HL-60 (cell line): Measurements from ENCODE around the gene LRRC72.

ENCODE experiments used
- CTCF ChIP-seq: IDR thresholded peaks from one replicate; pipeline ENCODE4 v1.5.1; 2011; ENCODE audit warnings: low read length, control low read depth, inconsistent platforms; ENCODE audit not compliant: insufficient read depth
- GABPA ChIP-seq: IDR thresholded peaks from 2 replicates; pipeline ENCODE4 v1.6.1; 2012; ENCODE audit warnings: low read depth
- POLR2AphosphoS5 ChIP-seq: IDR thresholded peaks from 2 replicates; pipeline ENCODE4 v1.6.1; 2012; ENCODE audit warnings: low read depth
- REST ChIP-seq: IDR thresholded peaks from 2 replicates; pipeline ENCODE4 v1.6.1; 2012; ENCODE audit warnings: low read depth; ENCODE audit not compliant: insufficient replicate concordance
- SPI1 ChIP-seq: IDR thresholded peaks from 2 replicates; pipeline ENCODE4 v1.6.1; 2012; ENCODE audit warnings: low read depth, mild to moderate bottlenecking, borderline replicate concordance

GRCh38 chr7:16561943-16562342 is 35.3 kb downstream of the LRRC72 start:
- TF ChIP-seq CTCF, result no peak
- TF ChIP-seq REST, result no peak
- no peak for TF ChIP-seq GABPA
- TF ChIP-seq SPI1, result no peak
- no peak for TF ChIP-seq POLR2AphosphoS5
